Measurements from ENCODE around the gene FGF18.

Gene FGF18

GRCh38 chr5:171424726-171425125, 5.3 kb downstream of the FGF18 start:
- DNase-seq, result no peak

GRCh38 chr5:171425596-171426244, 6.3 kb downstream of the FGF18 start:
- DNase-seq, result no peak

GRCh38 chr5:171426266-171426665, 6.8 kb downstream of the FGF18 start:
- no peak for DNase-seq

- DNase-seq, result no peak
These were observed 7.2 kb downstream of the FGF18 start for GRCh38 chr5:171426680-171427079.

GRCh38 chr5:171427318-171428167, 8.1 kb downstream of the FGF18 start:
- DNase-seq, result no peak

GRCh38 chr5:171428168-171428696, 8.8 kb downstream of the FGF18 start:
- no peak for DNase-seq

GRCh38 chr5:171428809-171429542, 9.5 kb downstream of the FGF18 start:
- no peak for DNase-seq

GRCh38 chr5:171429543-171429910, 10.1 kb downstream of the FGF18 start:
- no peak for DNase-seq

- no peak for DNase-seq
These were observed 11.9 kb downstream of the FGF18 start for GRCh38 chr5:171431251-171431777.

- no peak for DNase-seq
These were observed 12.6 kb downstream of the FGF18 start for GRCh38 chr5:171432076-171432475.

GRCh38 chr5:171432583-171433351, 13.3 kb downstream of the FGF18 start:
- no peak for DNase-seq

GRCh38 chr5:171433352-171433698, 13.9 kb downstream of the FGF18 start:
- DNase-seq, result no peak

- no peak for DNase-seq
These were observed 14.7 kb downstream of the FGF18 start for GRCh38 chr5:171433982-171434676.

GRCh38 chr5:171434874-171435273, 15.4 kb downstream of the FGF18 start:
- no peak for DNase-seq

GRCh38 chr5:171435908-171436307, 16.5 kb downstream of the FGF18 start:
- DNase-seq, result no peak

GRCh38 chr5:171436804-171437285, 17.4 kb downstream of the FGF18 start:
- DNase-seq, result no peak

- DNase-seq, result no peak
These were observed 17.9 kb downstream of the FGF18 start for GRCh38 chr5:171437286-171437821.

GRCh38 chr5:171438738-171439137, 19.3 kb downstream of the FGF18 start:
- no peak for DNase-seq

- no peak for DNase-seq
These were observed 21.9 kb downstream of the FGF18 start for GRCh38 chr5:171441246-171441791.

- DNase-seq, result no peak
These were observed 23.0 kb downstream of the FGF18 start for GRCh38 chr5:171442287-171443042.

Data from midbrain (tissue), 1 donor.